Ascending aorta (tissue), 2 donors: ENCODE results near the gene ATP10A. TPM values are rescaled to one million over a fixed set of nuclear protein-coding genes. Genes with fewer than 3 reads are reported as not detected.

ENCODE experiments used
- DNase-seq, 2 donors: peaks; one replicate each; pipeline ENCODE4 v3.0.0-alpha.2; 2019; ENCODE audit warnings: low spot score in 2 of 2
- H3K27ac ChIP-seq, 2 donors: fragments of 200-600 bp; sonication (generic); one replicate each; pipeline ENCODE4 v1.5.1; 2016 to 2017; ENCODE audit warnings: mild to moderate bottlenecking in 1 of 2
- H3K27me3 ChIP-seq: fragments of 200-600 bp; sonication (generic); one replicate; pipeline ENCODE4 v1.5.1; 2017
- H3K36me3 ChIP-seq, 2 donors: fragments of 200-600 bp; sonication (generic); one replicate each; pipeline ENCODE4 v1.5.1; 2016
- H3K4me1 ChIP-seq, 2 donors: fragments of 200-600 bp; sonication (generic); one replicate each; pipeline ENCODE4 v1.5.1; 2016 to 2017; ENCODE audit warnings: mild to moderate bottlenecking in 1 of 2
- H3K4me3 ChIP-seq, 2 donors: fragments of 200-600 bp; sonication (generic); one replicate each; pipeline ENCODE4 v1.5.1; 2016 to 2017; ENCODE audit warnings: mild to moderate bottlenecking in 1 of 2
- H3K9me3 ChIP-seq, 2 donors: fragments of 200-600 bp; sonication (generic); one replicate each; pipeline ENCODE4 v1.5.1; 2016
- CTCF ChIP-seq, 3 experiments: fragments of 200-600 bp in 2 of 3; fragments of 450-650 bp in 1 of 3; sonication (generic) in 2 of 3; IDR thresholded peaks; one replicate each; pipeline ENCODE4 v1.5.1; 2016 to 2019; ENCODE audit warnings: antibody characterized with exemption in 3 of 3, mild to moderate bottlenecking in 1 of 3, moderate library complexity in 1 of 3
- intact Hi-C: fragments of 100-400 bp; cut with DNase I; formaldehyde crosslinking; loops from one replicate; pipeline ENCODE4 v1.15.1; 2023
- total RNA-seq: library from RNA; depleted of rRNA; stranded (reverse); fragments of >200 nt; gene quantifications from one replicate; pipeline ENCODE4 v1.1.0, GENCODE V29; 2016

ATP10A gene
- total RNA-seq, 1 donor from 2014 or later: 26.7 TPM

- Histone ChIP-seq H3K27me3 (no peaks in the 10 kb centered on the region), H3K9me3 (no peaks in the 10 kb centered on the region), H3K36me3 (no peaks in the 10 kb centered on the region), H3K27ac (peak overlapping the region in 1 of 2 donors; percentile 2), H3K4me3 (no peak overlapping the region), H3K4me1 (peaks cover 0 to 2% of the 10 kb centered on the region in 2 donors)
- no peak for TF ChIP-seq CTCF (IDR thresholded peaks at IDR 0.05)
- no peak for DNase-seq
- intact Hi-C loops: no loop called here
Observed at GRCh38 chr15:25838191-25838870, 24.8 kb downstream of the ATP10A start.

- TF ChIP-seq CTCF (IDR thresholded peaks at IDR 0.05): no peak
- Histone ChIP-seq H3K36me3 (no peaks in the 10 kb centered on the region), H3K9me3 (no peaks in the 10 kb centered on the region), H3K27me3 (no peaks in the 10 kb centered on the region), H3K27ac (peak overlapping the region; percentile 95 to 98), H3K4me1 (peaks cover 15 to 29% of the 10 kb centered on the region in 2 donors), H3K4me3 (no peak overlapping the region)
- intact Hi-C loops: no loop called here
- DNase-seq: no peak
Observed at GRCh38 chr15:25832158-25832557, 31.0 kb downstream of the ATP10A start.

- H3K27ac ChIP-seq: peak overlapping the region; percentile 95 to 98
- peak; percentile 78 to 96 for DNase-seq
- intact Hi-C loops: loop anchor here (1.0 to 2.0 kb wide), 4 partner anchors 18 to 160 kb away; no protein-coding TSS in a partner anchor
- peaks cover 15 to 29% of the 10 kb centered on the region in 2 donors for H3K4me1 ChIP-seq
- no peaks in the 10 kb centered on the region for H3K27me3 ChIP-seq
- H3K36me3 ChIP-seq: no peaks in the 10 kb centered on the region
- H3K9me3 ChIP-seq: no peaks in the 10 kb centered on the region
- no peak for TF ChIP-seq CTCF (IDR thresholded peaks at IDR 0.05)
- H3K4me3 ChIP-seq: peak overlapping the region in 1 of 2 donors; percentile 1
Observed at GRCh38 chr15:25830844-25831451, 32.2 kb downstream of the ATP10A start.

- no peak overlapping the region for H3K4me3 ChIP-seq
- H3K27ac ChIP-seq: peak overlapping the region; percentile 95 to 98
- intact Hi-C loops: no loop called here
- DNase-seq: no peak
- H3K27me3 ChIP-seq: no peaks in the 10 kb centered on the region
- no peaks in the 10 kb centered on the region for H3K36me3 ChIP-seq
- TF ChIP-seq CTCF (IDR thresholded peaks at IDR 0.05): no peak
- peaks cover 15 to 32% of the 10 kb centered on the region in 2 donors for H3K4me1 ChIP-seq
- no peaks in the 10 kb centered on the region for H3K9me3 ChIP-seq
Observed at GRCh38 chr15:25829073-25829472, 34.1 kb downstream of the ATP10A start.

- intact Hi-C loops: no loop called here
- H3K36me3 ChIP-seq: no peaks in the 10 kb centered on the region
- no peak for DNase-seq
- H3K9me3 ChIP-seq: no peaks in the 10 kb centered on the region
- H3K27me3 ChIP-seq: no peaks in the 10 kb centered on the region
- peak overlapping the region; percentile 41 to 66 for H3K27ac ChIP-seq
- TF ChIP-seq CTCF (IDR thresholded peaks at IDR 0.05): no peak
- no peak overlapping the region for H3K4me3 ChIP-seq
- peaks cover 4 to 29% of the 10 kb centered on the region in 2 donors for H3K4me1 ChIP-seq
Observed at GRCh38 chr15:25825207-25825606, 37.9 kb downstream of the ATP10A start.
